ENCODE data around the gene SPCS1. TPM values are rescaled to one million over a fixed set of nuclear protein-coding genes. Genes with fewer than 3 reads are reported as not detected.

The SPCS1 gene
- total and polyA plus RNA-seq, 9 of the 15 experiments (the other 6 are each of a cell fraction or from before 2014, with no cell fraction given), result 73.9 to 567 (median 127) TPM

DNA sequence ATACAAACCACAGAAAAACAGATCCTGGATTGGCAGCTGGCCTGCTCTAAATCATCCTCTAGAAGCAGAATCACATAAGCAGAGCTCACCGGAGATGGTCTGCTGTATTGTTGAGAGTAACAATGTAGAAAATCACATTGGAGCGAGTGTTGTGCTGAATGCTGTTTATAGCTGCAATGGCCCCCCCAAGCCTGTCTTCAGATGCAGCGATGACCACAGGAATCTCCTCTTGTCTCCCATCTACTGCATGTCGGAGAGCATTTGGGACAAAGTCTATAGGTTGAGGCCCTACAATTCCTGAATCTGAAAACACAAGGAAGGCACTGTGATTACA, 8.3 kb upstream of the SPCS1 start:
- ATAC-seq (no peak), DNase-seq (ENCODE audit: extremely low read depth in 1 of 4, low spot score in 3 of 4) (no peak), FAIRE-seq (no peak)
- no peaks in the 10 kb centered on the region for H3K9me1 ChIP-seq (ENCODE audit: control insufficient read depth, insufficient read depth, low read length)
- BruUV-seq (replicated peaks), result no TSS peak
- H3K27ac ChIP-seq (ENCODE audit: extremely low read depth, low read depth, low read length), result no peak overlapping the region
- in situ Hi-C loops (cut with MboI) (no loop called here), intact Hi-C loops (cut with micrococcal nuclease) (no loop called here)
- H3K9me3 ChIP-seq (replicated peaks; ENCODE audit: control insufficient read depth, insufficient read depth, low read depth, low read length), result no peaks in the 10 kb centered on the region
- peaks cover 0 to 14% of the 10 kb centered on the region in 2 experiments; a peak in 2 of 5 replicates for H3K4me1 ChIP-seq (replicated peaks in 1 of 2; ENCODE audit: control insufficient read depth in 2 of 2, insufficient read depth in 2 of 2, low read length in 2 of 2)
- POLR2A ChIA-PET, result interaction anchor here (1.2 kb wide), 1 partner anchor 8 kb away, joined by 5 read pairs; no protein-coding TSS in a partner anchor
- peaks cover 2% of the 10 kb centered on the region; the same call in 1 of the 3 replicates for H3K79me2 ChIP-seq (ENCODE audit: control insufficient read depth, insufficient read depth, low read length)
- TF ChIP-seq TCF3 (CRISPR knock-in tag; IDR thresholded peaks at IDR 0.05) (no peak), ZSCAN32 (CRISPR knock-in tag; IDR thresholded peaks at IDR 0.05) (no peak), ILK (tag; IDR thresholded peaks at IDR 0.05; ENCODE audit: borderline replicate concordance, low read depth) (no peak), POLR2A (conservative IDR thresholded peaks at IDR 0.05) (peak; percentile 17; the same call in 1 of the 2 replicates), ZNF384 (IDR thresholded peaks at IDR 0.05; ENCODE audit: low read depth, low read length) (no peak), ZBTB7A (IDR thresholded peaks at IDR 0.05; ENCODE audit: borderline replicate concordance, control insufficient read depth, low read depth, low read length) (no peak), LARP7 (IDR thresholded peaks at IDR 0.05) (no peak)
- TF ChIP-seq, protein P1, sequence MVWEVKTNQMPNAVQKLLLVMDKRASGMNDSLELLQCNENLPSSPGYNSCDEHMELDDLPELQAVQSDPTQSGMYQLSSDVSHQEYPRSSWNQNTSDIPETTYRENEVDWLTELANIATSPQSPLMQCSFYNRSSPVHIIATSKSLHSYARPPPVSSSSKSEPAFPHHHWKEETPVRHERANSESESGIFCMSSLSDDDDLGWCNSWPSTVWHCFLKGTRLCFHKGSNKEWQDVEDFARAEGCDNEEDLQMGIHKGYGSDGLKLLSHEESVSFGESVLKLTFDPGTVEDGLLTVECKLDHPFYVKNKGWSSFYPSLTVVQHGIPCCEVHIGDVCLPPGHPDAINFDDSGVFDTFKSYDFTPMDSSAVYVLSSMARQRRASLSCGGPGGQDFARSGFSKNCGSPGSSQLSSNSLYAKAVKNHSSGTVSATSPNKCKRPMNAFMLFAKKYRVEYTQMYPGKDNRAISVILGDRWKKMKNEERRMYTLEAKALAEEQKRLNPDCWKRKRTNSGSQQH (CRISPR knock-in tag; IDR thresholded peaks at IDR 0.05), result no peak
- H2AFZ ChIP-seq (ENCODE audit: low read depth, low read length), result no peak overlapping the region
- H3K4me2 ChIP-seq (ENCODE audit: insufficient read depth, low read length), result no peak overlapping the region
- no peak overlapping the region for H3K9ac ChIP-seq (ENCODE audit: insufficient read depth in 1 of 2, low read depth in 2 of 2, low read length in 2 of 2)
- H3K4me3 ChIP-seq, result no peak overlapping the region
- H3K36me3 ChIP-seq (ENCODE audit: control insufficient read depth, insufficient read depth, low read length), result peaks cover 58% of the 10 kb centered on the region
- no peaks in the 10 kb centered on the region for H3K27me3 ChIP-seq (ENCODE audit: control insufficient read depth in 2 of 2, insufficient read depth in 2 of 2, low read length in 2 of 2)
- H4K20me1 ChIP-seq (replicated peaks; ENCODE audit: control insufficient read depth, insufficient read depth, low read length), result peaks cover 8% of the 10 kb centered on the region
- CTCF ChIA-PET (ENCODE audit: low intra/inter-chr PET ratio), result no interaction called here
- WGBS (ENCODE audit: insufficient coverage, low coverage, missing lambda C conversion rate), result 89% methylated on average over 3 of the region's 4 CpGs

Data from K562 (cell line).